Tibial artery (tissue), 4 donors: ENCODE results near the gene EXOG.

ENCODE experiments used
- DNase-seq, 2 donors: peaks; one replicate each; pipeline ENCODE4 v3.0.0-alpha.2; 2019
- H3K27ac ChIP-seq, 2 donors: fragments of 200-600 bp; sonication (generic) in 1 of 2; 1 replicate in 1 of 2; 2 replicates in 1 of 2; pipeline ENCODE4 v1.5.1; 2018 to 2019; ENCODE audit warnings: mild to moderate bottlenecking in 1 of 2
- H3K27me3 ChIP-seq, 2 donors: fragments of 200-600 bp; sonication (generic) in 1 of 2; one replicate each; pipeline versions ENCODE4 v1.5.1 to v1.6.0; 2016 to 2019
- H3K36me3 ChIP-seq, 3 donors: fragments of 200-600 bp; sonication (generic) in 2 of 3; one replicate each; pipeline ENCODE4 v1.5.1; 2016 to 2019; ENCODE audit warnings: mild to moderate bottlenecking in 2 of 3
- H3K4me1 ChIP-seq, 4 donors: fragments of 200-600 bp; sonication (generic) in 2 of 4; 1 replicate in 3 of 4; 2 replicates in 1 of 4; pipeline ENCODE4 v1.5.1; 2016 to 2019
- H3K4me3 ChIP-seq, 2 donors: fragments of 200-600 bp; sonication (generic) in 1 of 2; 1 replicate in 1 of 2; 2 replicates in 1 of 2; pipeline ENCODE4 v1.5.1; 2018 to 2019; ENCODE audit warnings: mild to moderate bottlenecking in 2 of 2
- H3K9me3 ChIP-seq, 3 donors: fragments of 200-600 bp; sonication (generic) in 1 of 3; one replicate each; pipeline ENCODE4 v1.5.1; 2016 to 2019
- CTCF ChIP-seq, 2 experiments: fragments of 200-600 bp in 1 of 2; fragments of 450-650 bp in 1 of 2; IDR thresholded peaks; one replicate each; pipeline ENCODE4 v1.5.1; 2017 to 2019; ENCODE audit warnings: antibody characterized with exemption in 2 of 2, mild to moderate bottlenecking in 1 of 2, moderate library complexity in 1 of 2
- intact Hi-C: fragments of 100-400 bp; cut with DNase I; formaldehyde crosslinking; loops from one replicate; pipeline ENCODE4 v1.15.0; 2023; ENCODE audit warnings: low total_unique reads

EXOG gene

GRCh38 chr3:38545983-38546382 is 49.8 kb downstream of the EXOG start:
- no peak for DNase-seq
- intact Hi-C loops = no loop called here
- Histone ChIP-seq H3K4me1 (peaks cover 0 to 10% (median 0%) of the 10 kb centered on the region in 4 donors), H3K36me3 (no peaks in the 10 kb centered on the region), H3K4me3 (no peak overlapping the region), H3K9me3 (no peaks in the 10 kb centered on the region), H3K27me3 (no peaks in the 10 kb centered on the region), H3K27ac (no peak overlapping the region)
- TF ChIP-seq CTCF (IDR thresholded peaks at IDR 0.05) = no peak

GRCh38 chr3:38548154-38548931 is 52.2 kb downstream of the EXOG start:
- no peak for TF ChIP-seq CTCF (IDR thresholded peaks at IDR 0.05)
- Histone ChIP-seq H3K27me3 (no peaks in the 10 kb centered on the region), H3K36me3 (no peaks in the 10 kb centered on the region), H3K27ac (no peak overlapping the region), H3K4me1 (no peaks in the 10 kb centered on the region), H3K4me3 (no peak overlapping the region), H3K9me3 (no peaks in the 10 kb centered on the region)
- DNase-seq = no peak
- intact Hi-C loops = no loop called here

- Histone ChIP-seq H3K9me3 (no peaks in the 10 kb centered on the region), H3K27me3 (no peaks in the 10 kb centered on the region), H3K36me3 (no peaks in the 10 kb centered on the region), H3K27ac (no peak overlapping the region), H3K4me3 (no peak overlapping the region), H3K4me1 (no peaks in the 10 kb centered on the region)
- intact Hi-C loops = no loop called here
- DNase-seq = no peak
- no peak for TF ChIP-seq CTCF (IDR thresholded peaks at IDR 0.05)
Measured at GRCh38 chr3:38549082-38549481, 52.9 kb downstream of the EXOG start.

GRCh38 chr3:38549486-38549885 is 53.3 kb downstream of the EXOG start:
- intact Hi-C loops = no loop called here
- no peak for TF ChIP-seq CTCF (IDR thresholded peaks at IDR 0.05)
- Histone ChIP-seq H3K9me3 (no peaks in the 10 kb centered on the region), H3K27me3 (no peaks in the 10 kb centered on the region), H3K4me1 (no peaks in the 10 kb centered on the region), H3K27ac (no peak overlapping the region), H3K36me3 (no peaks in the 10 kb centered on the region), H3K4me3 (no peak overlapping the region)
- DNase-seq = no peak

- Histone ChIP-seq H3K4me1 (no peaks in the 10 kb centered on the region), H3K9me3 (no peaks in the 10 kb centered on the region), H3K4me3 (no peak overlapping the region), H3K36me3 (no peaks in the 10 kb centered on the region), H3K27me3 (no peaks in the 10 kb centered on the region), H3K27ac (no peak overlapping the region)
- DNase-seq = no peak
- intact Hi-C loops = no loop called here
- TF ChIP-seq CTCF (IDR thresholded peaks at IDR 0.05) = no peak
Measured at GRCh38 chr3:38549957-38550840, 54.1 kb downstream of the EXOG start.
